Keratinocyte (primary cell): ENCODE results near the gene DLEC1.

Source experiments
- EZH2 ChIP-seq: IDR thresholded peaks from one replicate; pipeline ENCODE4 v1.6.1; 2012; ENCODE audit warnings: inconsistent platforms, mild to moderate bottlenecking, low read length, moderate library complexity
- TF ChIP-seq, protein P1 (sequence below), 3 experiments: IDR thresholded peaks in 1 of 3; conservative IDR thresholded peaks in 1 of 3; optimal IDR thresholded peaks in 1 of 3; 2 replicates in 2 of 3; 3 replicates in 1 of 3; pipeline versions ENCODE3 to v1.5.1; 2011; ENCODE audit warnings: low read length in 3 of 3, mild to moderate bottlenecking in 3 of 3, moderate library complexity in 2 of 3, control low read depth in 1 of 3, inconsistent platforms in 1 of 3; ENCODE audit not compliant: insufficient read depth in 2 of 3; ENCODE audit errors: extremely low read depth in 1 of 3

DNA sequence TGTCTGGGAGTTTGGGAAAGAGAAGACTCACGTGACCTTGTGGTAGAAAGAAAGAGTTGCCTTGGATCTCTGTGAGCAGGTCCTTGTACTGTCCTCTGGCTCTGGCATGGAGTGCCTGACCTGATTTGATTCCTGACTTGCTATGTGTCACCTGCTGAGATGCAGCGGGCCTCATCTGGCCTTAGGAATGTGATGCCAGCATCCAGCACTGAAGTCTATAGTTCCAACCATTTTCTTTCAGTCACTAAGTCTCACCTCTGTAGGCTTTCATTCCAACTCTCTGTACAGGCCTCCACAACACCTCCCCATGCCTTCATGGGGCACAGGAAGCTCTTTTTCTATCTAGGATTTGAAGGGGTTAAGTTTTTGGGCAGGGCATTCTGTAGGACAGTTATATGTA lies 114.2 kb downstream of the DLEC1 start:
- TF ChIP-seq, protein P1, sequence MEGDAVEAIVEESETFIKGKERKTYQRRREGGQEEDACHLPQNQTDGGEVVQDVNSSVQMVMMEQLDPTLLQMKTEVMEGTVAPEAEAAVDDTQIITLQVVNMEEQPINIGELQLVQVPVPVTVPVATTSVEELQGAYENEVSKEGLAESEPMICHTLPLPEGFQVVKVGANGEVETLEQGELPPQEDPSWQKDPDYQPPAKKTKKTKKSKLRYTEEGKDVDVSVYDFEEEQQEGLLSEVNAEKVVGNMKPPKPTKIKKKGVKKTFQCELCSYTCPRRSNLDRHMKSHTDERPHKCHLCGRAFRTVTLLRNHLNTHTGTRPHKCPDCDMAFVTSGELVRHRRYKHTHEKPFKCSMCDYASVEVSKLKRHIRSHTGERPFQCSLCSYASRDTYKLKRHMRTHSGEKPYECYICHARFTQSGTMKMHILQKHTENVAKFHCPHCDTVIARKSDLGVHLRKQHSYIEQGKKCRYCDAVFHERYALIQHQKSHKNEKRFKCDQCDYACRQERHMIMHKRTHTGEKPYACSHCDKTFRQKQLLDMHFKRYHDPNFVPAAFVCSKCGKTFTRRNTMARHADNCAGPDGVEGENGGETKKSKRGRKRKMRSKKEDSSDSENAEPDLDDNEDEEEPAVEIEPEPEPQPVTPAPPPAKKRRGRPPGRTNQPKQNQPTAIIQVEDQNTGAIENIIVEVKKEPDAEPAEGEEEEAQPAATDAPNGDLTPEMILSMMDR (optimal IDR thresholded peaks at IDR 0.05 in 1 of 3, IDR thresholded peaks at IDR 0.05 in 1 of 3, conservative IDR thresholded peaks at IDR 0.05 in 1 of 3; ENCODE audit: extremely low read depth in 1 of 3, insufficient read depth in 2 of 3, low read length in 3 of 3): no peak
- no peak for TF ChIP-seq EZH2
